AG10803 (cell line): ENCODE data around the gene RALGAPA2.

Experiments
- DNase-seq: peaks from one replicate; pipeline ENCODE4 v3.0.0; 2010; ENCODE audit warnings: low read depth
- H3K4me3 ChIP-seq: 2 replicates; pipeline ENCODE4 v1.5.1; 2011; ENCODE audit warnings: mild to moderate bottlenecking, low read length, control low read depth
- TF ChIP-seq, protein P1 (sequence below): conservative IDR thresholded peaks from 2 replicates; pipeline ENCODE4 v1.5.1; 2011; ENCODE audit warnings: mild to moderate bottlenecking, low read length, control low read depth, inconsistent platforms

The RALGAPA2 gene

GRCh38 chr20:20721489-20721888 is 9.0 kb upstream of the RALGAPA2 start:
- no peak overlapping the region for H3K4me3 ChIP-seq
- TF ChIP-seq, protein P1, sequence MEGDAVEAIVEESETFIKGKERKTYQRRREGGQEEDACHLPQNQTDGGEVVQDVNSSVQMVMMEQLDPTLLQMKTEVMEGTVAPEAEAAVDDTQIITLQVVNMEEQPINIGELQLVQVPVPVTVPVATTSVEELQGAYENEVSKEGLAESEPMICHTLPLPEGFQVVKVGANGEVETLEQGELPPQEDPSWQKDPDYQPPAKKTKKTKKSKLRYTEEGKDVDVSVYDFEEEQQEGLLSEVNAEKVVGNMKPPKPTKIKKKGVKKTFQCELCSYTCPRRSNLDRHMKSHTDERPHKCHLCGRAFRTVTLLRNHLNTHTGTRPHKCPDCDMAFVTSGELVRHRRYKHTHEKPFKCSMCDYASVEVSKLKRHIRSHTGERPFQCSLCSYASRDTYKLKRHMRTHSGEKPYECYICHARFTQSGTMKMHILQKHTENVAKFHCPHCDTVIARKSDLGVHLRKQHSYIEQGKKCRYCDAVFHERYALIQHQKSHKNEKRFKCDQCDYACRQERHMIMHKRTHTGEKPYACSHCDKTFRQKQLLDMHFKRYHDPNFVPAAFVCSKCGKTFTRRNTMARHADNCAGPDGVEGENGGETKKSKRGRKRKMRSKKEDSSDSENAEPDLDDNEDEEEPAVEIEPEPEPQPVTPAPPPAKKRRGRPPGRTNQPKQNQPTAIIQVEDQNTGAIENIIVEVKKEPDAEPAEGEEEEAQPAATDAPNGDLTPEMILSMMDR = no peak
- DNase-seq = no peak

GRCh38 chr20:20720158-20720557 is 7.7 kb upstream of the RALGAPA2 start:
- H3K4me3 ChIP-seq = no peak overlapping the region
- DNase-seq = no peak
- TF ChIP-seq, protein P1 = no peak

DNA sequence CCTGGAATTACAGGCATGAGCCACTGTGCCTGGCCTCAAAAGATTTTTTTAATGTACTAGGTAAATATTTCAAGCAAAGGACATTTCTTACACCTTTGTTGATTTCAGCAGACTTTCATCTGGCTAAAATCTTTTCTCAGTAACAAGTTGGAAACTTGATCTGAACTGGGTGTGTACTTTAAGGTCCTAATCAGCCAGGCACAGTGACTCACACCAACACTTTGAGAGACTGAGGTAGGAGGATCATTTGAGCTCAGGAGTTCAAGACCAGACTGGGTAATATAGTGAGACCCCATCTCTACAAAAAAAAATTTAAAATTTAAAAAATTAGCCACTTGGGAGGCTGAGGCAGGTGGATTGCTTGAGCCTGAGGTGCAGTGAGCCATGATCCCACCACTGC is 7.0 kb upstream of the RALGAPA2 start:
- no peak for DNase-seq
- TF ChIP-seq, protein P1 = no peak
- no peak overlapping the region for H3K4me3 ChIP-seq

GRCh38 chr20:20713244-20713765 is 861 bp upstream of the RALGAPA2 start:
- H3K4me3 ChIP-seq = peak overlapping the region; percentile 76
- no peak for DNase-seq
- TF ChIP-seq, protein P1 = no peak

DNA sequence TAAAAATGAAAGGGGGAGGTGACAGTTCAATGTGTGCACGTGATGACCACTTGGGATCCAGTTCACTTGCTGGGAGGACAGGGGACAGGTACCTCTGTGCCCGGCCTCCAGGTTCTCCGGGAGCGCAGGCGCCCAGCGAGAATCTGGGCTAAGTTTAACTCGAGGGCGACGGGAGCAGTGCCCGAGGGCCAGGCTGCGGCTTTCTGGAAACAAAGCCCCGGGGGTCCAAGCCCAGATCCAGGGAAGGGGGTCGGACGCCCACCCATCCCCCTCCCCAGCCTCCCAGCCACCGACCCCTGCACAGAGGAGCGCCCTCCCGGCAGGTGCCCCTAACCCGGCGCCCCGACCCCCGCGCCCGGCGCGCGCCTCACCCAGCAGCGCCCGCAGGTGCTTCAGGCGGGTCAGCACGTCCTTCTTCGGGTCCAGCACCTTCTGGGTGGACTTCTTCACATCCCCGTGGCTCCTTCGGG is 405 bp downstream of the RALGAPA2 start:
- H3K4me3 ChIP-seq = peak overlapping the region; percentile 76
- no peak for DNase-seq
- TF ChIP-seq, protein P1 = no peak

DNA sequence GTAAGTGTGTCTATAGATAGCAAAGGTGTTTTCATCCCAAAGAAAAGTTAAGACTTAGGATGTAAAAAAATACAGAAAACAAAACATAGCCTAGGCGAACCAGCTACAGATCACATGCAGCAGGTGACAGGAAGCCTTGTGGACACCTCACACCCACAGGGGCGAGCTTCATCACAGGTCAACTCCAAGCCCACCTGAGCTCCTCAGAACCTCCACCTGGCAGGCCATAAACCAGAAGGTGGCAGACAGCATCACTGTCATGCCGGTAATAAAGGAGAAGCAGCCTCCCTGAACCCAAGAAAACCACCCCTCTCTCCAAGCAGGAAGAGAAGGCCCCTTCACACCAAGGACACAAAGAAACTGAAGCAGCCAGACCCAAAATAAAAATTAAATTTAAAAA is 1.0 kb downstream of the RALGAPA2 start:
- no peak for DNase-seq
- H3K4me3 ChIP-seq = peak overlapping the region; percentile 76
- TF ChIP-seq, protein P1 = no peak

GRCh38 chr20:20710443-20711315 is 1.8 kb downstream of the RALGAPA2 start:
- TF ChIP-seq, protein P1 = no peak
- no peak for DNase-seq

More at GRCh38 chr20:20710443-20711315, 1.8 kb downstream of the RALGAPA2 start:
- no peak overlapping the region for H3K4me3 ChIP-seq
